ENCODE measurements around the gene RXFP2.

RXFP2 gene

GRCh38 chr13:31793246-31793645 lies 53.9 kb downstream of the RXFP2 start:
- TF ChIP-seq SIN3A (IDR thresholded peaks at IDR 0.05; ENCODE audit: borderline replicate concordance, insufficient read depth, low read length), result no peak
- TF ChIP-seq REST (IDR thresholded peaks at IDR 0.05; ENCODE audit: insufficient read depth in 1 of 2, low read depth in 2 of 2, low read length in 2 of 2), result no peak
- no peak for TF ChIP-seq POLR2AphosphoS5 (IDR thresholded peaks at IDR 0.05; ENCODE audit: low read depth, low read length)
- no peak for TF ChIP-seq FOXP2 (optimal IDR thresholded peaks at IDR 0.05; ENCODE audit: borderline replicate concordance, extremely low read depth, extremely low read length, insufficient read depth)
- no peak for TF ChIP-seq TAF1 (IDR thresholded peaks at IDR 0.05; ENCODE audit: borderline replicate concordance, insufficient read depth, low read length)

DNA sequence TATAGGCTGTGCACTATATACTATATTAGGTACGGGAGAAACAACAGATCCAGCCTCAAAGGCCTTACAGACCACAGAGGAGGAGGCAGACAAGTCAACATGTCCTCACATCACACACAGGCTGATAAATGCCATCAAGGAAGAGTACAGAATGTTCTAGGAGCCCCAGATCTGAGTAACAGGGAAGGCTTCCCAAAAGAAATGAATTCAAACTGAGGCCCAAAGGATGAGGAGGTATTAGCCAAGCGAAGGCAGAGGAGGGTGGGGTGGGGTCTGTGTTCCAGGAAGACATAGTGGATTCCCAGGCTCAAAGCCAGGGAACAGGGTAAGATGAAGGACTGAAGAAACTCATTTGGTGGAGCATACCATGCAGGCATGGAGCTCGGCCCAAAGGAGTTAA lies 55.1 kb downstream of the RXFP2 start:
- TF ChIP-seq TAF1 (IDR thresholded peaks at IDR 0.05; ENCODE audit: borderline replicate concordance, insufficient read depth, low read length) (no peak), FOXP2 (optimal IDR thresholded peaks at IDR 0.05; ENCODE audit: borderline replicate concordance, extremely low read depth, extremely low read length, insufficient read depth) (no peak), SIN3A (IDR thresholded peaks at IDR 0.05; ENCODE audit: borderline replicate concordance, insufficient read depth, low read length) (no peak), REST (IDR thresholded peaks at IDR 0.05; ENCODE audit: insufficient read depth in 1 of 2, low read depth in 2 of 2, low read length in 2 of 2) (no peak), POLR2AphosphoS5 (IDR thresholded peaks at IDR 0.05; ENCODE audit: low read depth, low read length) (no peak)

GRCh38 chr13:31797154-31797775 lies 57.9 kb downstream of the RXFP2 start:
- no peak for TF ChIP-seq POLR2AphosphoS5 (IDR thresholded peaks at IDR 0.05; ENCODE audit: low read depth, low read length)
- no peak for TF ChIP-seq REST (IDR thresholded peaks at IDR 0.05; ENCODE audit: insufficient read depth in 1 of 2, low read depth in 2 of 2, low read length in 2 of 2)
- no peak for TF ChIP-seq TAF1 (IDR thresholded peaks at IDR 0.05; ENCODE audit: borderline replicate concordance, insufficient read depth, low read length)
- no peak for TF ChIP-seq SIN3A (IDR thresholded peaks at IDR 0.05; ENCODE audit: borderline replicate concordance, insufficient read depth, low read length)
- no peak for TF ChIP-seq FOXP2 (optimal IDR thresholded peaks at IDR 0.05; ENCODE audit: borderline replicate concordance, extremely low read depth, extremely low read length, insufficient read depth)

DNA sequence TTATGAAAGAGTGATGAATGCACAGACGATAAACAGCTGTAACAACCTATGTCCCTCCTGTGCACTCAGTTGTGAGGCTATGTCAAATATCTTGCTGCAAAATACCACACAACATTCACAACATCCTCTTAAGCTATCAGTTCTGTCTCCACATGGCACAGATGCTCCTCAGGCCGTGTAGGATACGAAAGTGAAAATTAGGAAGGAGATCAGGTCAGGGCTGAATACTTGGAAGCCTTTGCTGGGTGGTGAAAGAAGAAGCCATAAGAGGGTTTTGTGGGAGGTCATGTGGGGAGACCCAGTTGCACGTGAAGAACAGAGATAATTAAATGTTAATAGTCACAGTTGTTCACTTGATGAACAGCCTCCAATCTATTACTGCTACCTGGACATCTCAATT lies 58.9 kb downstream of the RXFP2 start:
- no peak for TF ChIP-seq FOXP2 (optimal IDR thresholded peaks at IDR 0.05; ENCODE audit: borderline replicate concordance, extremely low read depth, extremely low read length, insufficient read depth)
- TF ChIP-seq TAF1 (IDR thresholded peaks at IDR 0.05; ENCODE audit: borderline replicate concordance, insufficient read depth, low read length), result no peak
- no peak for TF ChIP-seq SIN3A (IDR thresholded peaks at IDR 0.05; ENCODE audit: borderline replicate concordance, insufficient read depth, low read length)

DNA sequence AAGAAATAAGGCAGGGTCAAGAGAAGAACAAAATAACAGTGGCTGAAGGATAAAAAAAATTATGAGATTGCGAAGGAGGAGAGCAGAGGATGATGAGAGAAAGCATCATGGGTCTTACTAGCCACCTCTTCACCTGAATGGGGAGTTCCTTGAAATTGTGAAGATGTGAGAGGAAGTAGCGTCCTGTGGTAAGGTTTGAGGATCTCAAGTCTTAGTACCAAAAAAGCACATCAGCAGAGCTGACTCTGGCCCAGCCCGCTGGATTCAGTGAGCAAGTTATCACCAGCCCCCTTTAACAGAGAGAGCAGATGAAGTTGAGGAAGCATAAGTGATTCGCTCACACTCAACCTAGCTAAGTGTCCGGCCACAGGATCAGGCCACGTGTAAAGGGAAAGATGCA lies 61.8 kb downstream of the RXFP2 start:
- TF ChIP-seq FOXP2 (optimal IDR thresholded peaks at IDR 0.05; ENCODE audit: borderline replicate concordance, extremely low read depth, extremely low read length, insufficient read depth), result no peak
- no peak for TF ChIP-seq TAF1 (IDR thresholded peaks at IDR 0.05; ENCODE audit: borderline replicate concordance, insufficient read depth, low read length)
- no peak for TF ChIP-seq REST (IDR thresholded peaks at IDR 0.05; ENCODE audit: insufficient read depth in 1 of 2, low read depth in 2 of 2, low read length in 2 of 2)
- no peak for TF ChIP-seq SIN3A (IDR thresholded peaks at IDR 0.05; ENCODE audit: borderline replicate concordance, insufficient read depth, low read length)
- TF ChIP-seq POLR2AphosphoS5 (IDR thresholded peaks at IDR 0.05; ENCODE audit: low read depth, low read length), result no peak
